Cardiac fibroblast (primary cell): ENCODE data around the gene ZNF827.

Source experiments
- DNase-seq, 2 donors: peaks; one replicate each; pipeline versions ENCODE4 v3.0.0 to v3.0.0-alpha.2; 2010; ENCODE audit warnings: low read depth in 2 of 2
- H3K4me3 ChIP-seq, 2 donors: replicated peaks in 1 of 2; 1 replicate in 1 of 2; 2 replicates in 1 of 2; pipeline ENCODE4 v1.5.1; 2011; ENCODE audit warnings: low read depth in 2 of 2, low read length in 2 of 2, mild to moderate bottlenecking in 2 of 2, moderate library complexity in 1 of 2
- TF ChIP-seq, protein P1 (sequence below): IDR thresholded peaks from one replicate; pipeline ENCODE4 v1.5.1; 2011; ENCODE audit warnings: low read depth, mild to moderate bottlenecking, low read length, inconsistent platforms

Gene ZNF827

DNA sequence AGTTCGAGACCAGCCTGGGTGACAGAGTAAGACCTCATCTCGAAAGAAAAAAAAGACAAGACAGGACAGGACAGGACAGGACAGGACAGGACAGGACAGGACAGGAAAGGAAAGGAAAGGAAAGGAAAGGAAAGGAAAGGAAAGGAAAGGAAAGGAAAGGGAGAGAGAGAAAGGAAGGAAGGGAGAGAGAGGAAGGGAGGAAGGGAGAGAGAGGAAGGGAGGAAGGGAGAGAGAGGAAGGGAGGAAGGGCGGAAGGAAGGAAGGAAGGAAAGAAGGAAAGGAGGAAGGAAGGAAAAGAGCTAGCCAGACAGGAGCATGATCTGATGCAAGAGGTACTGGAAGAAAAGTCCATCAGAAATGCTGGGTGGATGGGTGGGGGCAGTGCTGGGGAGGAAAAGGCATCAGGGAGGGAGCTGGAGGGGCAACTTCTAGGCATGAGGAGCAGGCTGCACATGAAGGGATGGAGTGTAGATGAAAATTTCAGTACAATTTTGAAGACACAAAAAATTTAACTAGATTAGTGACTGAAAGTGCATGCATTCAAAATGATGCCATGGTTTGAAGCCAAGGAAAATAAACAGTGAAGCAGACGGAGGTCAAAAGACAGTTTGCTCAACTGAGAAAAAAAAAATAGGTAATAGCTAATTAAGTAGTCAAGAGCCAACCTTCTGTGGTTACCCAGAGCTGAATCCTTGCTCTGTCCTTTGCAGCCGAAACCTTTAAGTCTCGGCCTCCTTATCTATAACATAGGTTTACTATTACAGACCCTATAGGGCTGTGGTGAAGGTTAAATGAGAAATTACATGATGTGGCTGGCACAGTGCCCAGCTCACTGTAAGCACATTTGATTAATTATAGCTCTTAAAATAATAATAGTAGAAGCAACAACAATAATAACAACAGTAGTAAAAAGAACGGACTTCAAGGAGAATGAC, 59.9 kb downstream of the ZNF827 start:
- no peak overlapping the region for H3K4me3 ChIP-seq
- peak; percentile 64 to 65 for DNase-seq
- TF ChIP-seq, protein P1, sequence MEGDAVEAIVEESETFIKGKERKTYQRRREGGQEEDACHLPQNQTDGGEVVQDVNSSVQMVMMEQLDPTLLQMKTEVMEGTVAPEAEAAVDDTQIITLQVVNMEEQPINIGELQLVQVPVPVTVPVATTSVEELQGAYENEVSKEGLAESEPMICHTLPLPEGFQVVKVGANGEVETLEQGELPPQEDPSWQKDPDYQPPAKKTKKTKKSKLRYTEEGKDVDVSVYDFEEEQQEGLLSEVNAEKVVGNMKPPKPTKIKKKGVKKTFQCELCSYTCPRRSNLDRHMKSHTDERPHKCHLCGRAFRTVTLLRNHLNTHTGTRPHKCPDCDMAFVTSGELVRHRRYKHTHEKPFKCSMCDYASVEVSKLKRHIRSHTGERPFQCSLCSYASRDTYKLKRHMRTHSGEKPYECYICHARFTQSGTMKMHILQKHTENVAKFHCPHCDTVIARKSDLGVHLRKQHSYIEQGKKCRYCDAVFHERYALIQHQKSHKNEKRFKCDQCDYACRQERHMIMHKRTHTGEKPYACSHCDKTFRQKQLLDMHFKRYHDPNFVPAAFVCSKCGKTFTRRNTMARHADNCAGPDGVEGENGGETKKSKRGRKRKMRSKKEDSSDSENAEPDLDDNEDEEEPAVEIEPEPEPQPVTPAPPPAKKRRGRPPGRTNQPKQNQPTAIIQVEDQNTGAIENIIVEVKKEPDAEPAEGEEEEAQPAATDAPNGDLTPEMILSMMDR = no peak

DNA sequence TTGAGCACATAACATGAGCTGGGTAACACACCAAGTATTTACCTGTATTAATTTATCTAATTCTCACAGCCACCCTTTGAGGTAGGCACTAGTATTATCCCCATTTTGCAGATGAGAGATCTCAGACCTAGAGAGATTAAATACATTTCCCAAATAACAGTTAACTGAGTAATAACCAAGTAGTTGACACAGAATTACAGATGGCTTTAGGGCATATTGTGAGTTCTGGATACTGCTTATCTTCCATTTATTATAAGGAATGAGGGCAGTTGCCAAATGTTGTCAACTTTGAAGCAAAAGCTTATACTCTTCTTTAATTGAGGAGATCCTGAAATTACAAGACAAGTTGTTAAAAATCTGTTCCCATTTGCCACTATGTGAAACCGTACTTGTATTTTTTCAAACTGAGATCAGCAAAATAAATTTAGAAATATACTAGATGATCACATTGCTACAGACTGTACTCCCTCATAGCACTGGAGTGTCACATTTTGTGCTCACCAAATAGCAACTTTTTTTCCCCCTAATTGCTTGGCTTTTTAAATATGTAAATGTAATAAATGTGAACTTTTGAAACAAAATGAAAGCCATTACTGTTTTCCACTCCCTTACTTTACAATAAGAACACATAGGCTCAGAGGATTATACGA, 62.0 kb downstream of the ZNF827 start:
- no peak for DNase-seq
- TF ChIP-seq, protein P1 = no peak
- H3K4me3 ChIP-seq = no peak overlapping the region

DNA sequence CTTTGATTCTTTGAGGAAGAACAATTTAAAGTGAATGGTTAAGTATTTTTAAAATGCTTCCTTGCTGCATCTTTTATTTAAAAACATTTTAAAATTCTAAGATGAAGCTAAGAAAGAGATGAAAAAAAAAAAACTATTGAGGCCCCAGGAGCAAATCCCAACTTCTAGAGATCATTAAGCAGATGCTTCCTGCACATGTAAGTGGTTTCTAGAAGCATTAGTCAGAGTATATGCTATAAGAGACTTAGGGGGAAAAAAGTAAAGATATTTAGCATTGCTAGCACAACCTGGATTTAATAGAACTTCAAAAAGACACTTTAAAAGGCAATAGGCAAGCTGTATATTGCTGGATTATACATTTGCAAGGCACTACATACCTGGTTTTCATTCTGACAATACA, 64.7 kb downstream of the ZNF827 start:
- TF ChIP-seq, protein P1 = no peak
- H3K4me3 ChIP-seq = no peak overlapping the region
- DNase-seq = no peak

DNA sequence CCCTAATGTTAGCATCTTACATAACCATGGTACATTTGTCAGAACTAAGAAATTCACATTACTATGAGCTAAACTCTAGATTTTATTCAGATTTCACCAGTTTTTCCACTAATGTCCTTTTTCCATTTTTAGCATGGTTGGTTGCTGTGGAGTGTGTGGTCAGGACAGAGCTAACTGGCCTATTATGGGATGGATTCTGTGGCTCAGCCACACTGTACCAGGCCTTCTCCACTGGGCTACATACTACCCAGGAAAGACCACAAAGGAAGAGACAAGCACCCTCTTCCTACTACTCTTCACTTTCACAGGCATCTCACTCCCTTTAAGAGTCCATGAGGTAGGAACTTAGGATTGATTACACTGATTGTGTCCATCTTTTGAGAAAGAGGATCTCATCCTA, 67.4 kb downstream of the ZNF827 start:
- TF ChIP-seq, protein P1 = no peak
- DNase-seq = no peak
- H3K4me3 ChIP-seq = no peak overlapping the region

- TF ChIP-seq, protein P1 = no peak
- DNase-seq = no peak
- H3K4me3 ChIP-seq = no peak overlapping the region
Measured at GRCh38 chr4:145870155-145871020, 68.2 kb downstream of the ZNF827 start.

- peak in 1 of 2 donors; percentile 22 for DNase-seq
- TF ChIP-seq, protein P1 = no peak
Measured at GRCh38 chr4:145868637-145869409, 69.8 kb downstream of the ZNF827 start.

More at GRCh38 chr4:145868637-145869409, 69.8 kb downstream of the ZNF827 start:
- no peak overlapping the region for H3K4me3 ChIP-seq
